GM19238 (cell line): ENCODE measurements around the gene LEMD3.
A peak's percentile ranks its signal among the peaks of the same experiment; 100 is the strongest.

Source experiments
- DNase-seq: peaks from one replicate; pipeline ENCODE4 v3.0.0; 2011; ENCODE audit warnings: low spot score; ENCODE audit not compliant: insufficient read length

Gene LEMD3

GRCh38 chr12:65169320-65170208, at the start of gene LEMD3:
TSS of gene LEMD3 (plus strand) at chr12:65169583. CDS start at chr12:65169597, 14 bp downstream.
- DNase-seq = peak; percentile 91

- DNase-seq = peak; percentile 6
Measured at GRCh38 chr12:65121049-65121955, 48.1 kb upstream of the LEMD3 start, which contains the start of gene WIF1. TSS of gene WIF1 (minus strand) at chr12:65121305. CDS start at chr12:65121191, 114 bp downstream.

- no peak for DNase-seq
Measured at GRCh38 chr12:65121956-65122469, 47.4 kb upstream of the LEMD3 start.

GRCh38 chr12:65122703-65123102, 46.7 kb upstream of the LEMD3 start:
- no peak for DNase-seq

- DNase-seq = no peak
Measured at GRCh38 chr12:65123435-65124063, 45.8 kb upstream of the LEMD3 start.

- DNase-seq = no peak
Measured at GRCh38 chr12:65125247-65125646, 44.1 kb upstream of the LEMD3 start.

- no peak for DNase-seq
Measured at GRCh38 chr12:65125975-65126374, 43.4 kb upstream of the LEMD3 start.

- no peak for DNase-seq
Measured at GRCh38 chr12:65126482-65126881, 42.9 kb upstream of the LEMD3 start.

GRCh38 chr12:65133879-65134278, 35.5 kb upstream of the LEMD3 start:
- DNase-seq = no peak

- no peak for DNase-seq
Measured at GRCh38 chr12:65139389-65139788, 30.0 kb upstream of the LEMD3 start.

- DNase-seq = no peak
Measured at GRCh38 chr12:65140738-65141137, 28.6 kb upstream of the LEMD3 start.

GRCh38 chr12:65147312-65147905, 22.0 kb upstream of the LEMD3 start:
- DNase-seq = no peak

- DNase-seq = no peak
Measured at GRCh38 chr12:65152012-65152411, 17.4 kb upstream of the LEMD3 start.

- no peak for DNase-seq
Measured at GRCh38 chr12:65152596-65152995, 16.8 kb upstream of the LEMD3 start.

GRCh38 chr12:65155784-65156183, 13.6 kb upstream of the LEMD3 start:
- no peak for DNase-seq

GRCh38 chr12:65156366-65156841, 13.0 kb upstream of the LEMD3 start:
- DNase-seq = peak; percentile 23

GRCh38 chr12:65157091-65157490, 12.3 kb upstream of the LEMD3 start:
- DNase-seq = no peak

- peak; percentile 6 for DNase-seq
Measured at GRCh38 chr12:65162609-65163008, 6.8 kb upstream of the LEMD3 start.

- no peak for DNase-seq
Measured at GRCh38 chr12:65164244-65164643, 5.1 kb upstream of the LEMD3 start.

GRCh38 chr12:65164774-65165173, 4.6 kb upstream of the LEMD3 start:
- DNase-seq = no peak
